Endothelial cell of umbilical vein (primary cell): ENCODE measurements around the gene FLT4. TPM values are rescaled to one million over a fixed set of nuclear protein-coding genes. Genes with fewer than 3 reads are reported as not detected.

Experiments
- BruUV-seq: library from RNA; stranded (reverse); fragments of 400-500 nt; replicated peaks from 2 replicates; lab custom pipeline; 2021; lab: Mats Ljungman, UMichigan
- CTCF ChIA-PET: fragments of 300-600, 350-600 bp; sonication (Branson Sonifier 250); formaldehyde crosslinking; loops from one replicate; lab custom pipeline; 2021; ENCODE audit warnings: antibody characterized with exemption, inconsistent platforms; lab: Charles Lee
- POLR2A ChIA-PET: fragments of 300-600, 350-600 bp; sonication (Branson Sonifier 250); formaldehyde crosslinking; loops from one replicate; lab custom pipeline; 2021; ENCODE audit warnings: antibody characterized with exemption, inconsistent platforms; lab: Charles Lee
- DNase-seq: peaks from one replicate; pipeline ENCODE4 v3.0.0-alpha.2; 2011; ENCODE audit warnings: low read depth, low spot score
- FAIRE-seq: peaks from 2 replicates; lab custom pipeline; 2011; peaks lifted over from hg19 to GRCh38; lab: Jason Lieb, UNC
- H2AFZ ChIP-seq: 2 replicates; pipeline ENCODE4 v1.6.0; 2012; ENCODE audit warnings: low read depth, low read length, control low read depth, inconsistent platforms
- H3K27ac ChIP-seq: 2 replicates; pipeline ENCODE4 v1.5.1; 2011; ENCODE audit warnings: low read depth, mild to moderate bottlenecking, control low read depth, low read length, moderate library complexity; ENCODE audit not compliant: insufficient read depth
- H3K27me3 ChIP-seq, 2 experiments: 2 replicates each; pipeline versions ENCODE4 v1.6.0 to v1.6.1; 2011; ENCODE audit warnings: low read length in 2 of 2, mixed read lengths in 1 of 2; ENCODE audit not compliant: control insufficient read depth in 2 of 2, insufficient read depth in 2 of 2
- H3K36me3 ChIP-seq, 2 experiments: 2 replicates in 1 of 2; 3 replicates in 1 of 2; pipeline ENCODE4 v1.5.1; 2011; ENCODE audit warnings: low read length in 2 of 2, mild to moderate bottlenecking in 1 of 2, moderate library complexity in 1 of 2; ENCODE audit not compliant: control insufficient read depth in 2 of 2, insufficient read depth in 2 of 2; ENCODE audit errors: extremely low read depth in 1 of 2
- H3K4me1 ChIP-seq: 3 replicates; pipeline ENCODE4 v1.5.1; 2011; ENCODE audit warnings: mild to moderate bottlenecking, low read length; ENCODE audit not compliant: control insufficient read depth, insufficient read depth; ENCODE audit errors: extremely low read depth
- H3K4me2 ChIP-seq: 2 replicates; pipeline ENCODE4 v1.6.1; 2011; ENCODE audit warnings: low read length, control low read depth, mixed read lengths; ENCODE audit not compliant: insufficient read depth
- H3K4me3 ChIP-seq, 3 experiments: fragments of 200-600 bp in 1 of 3; sonication (generic), shearing (Covaris generic) in 1 of 3; replicated peaks in 1 of 3; 2 replicates each; pipeline ENCODE4 v1.5.1; 2011 to 2016; ENCODE audit warnings: control low read depth in 3 of 3, low read length in 3 of 3, mild to moderate bottlenecking in 2 of 3, inconsistent platforms in 1 of 3, low read depth in 1 of 3, moderate library complexity in 1 of 3; ENCODE audit not compliant: insufficient read depth in 1 of 3
- H3K79me2 ChIP-seq: 2 replicates; pipeline ENCODE4 v1.6.0; 2012; ENCODE audit warnings: low read length, inconsistent platforms; ENCODE audit not compliant: control insufficient read depth, insufficient read depth
- H3K9ac ChIP-seq: replicated peaks from 2 replicates; pipeline ENCODE3; 2011; ENCODE audit warnings: low read length, control low read depth; ENCODE audit not compliant: insufficient read depth; ENCODE audit errors: extremely low read depth
- H3K9me1 ChIP-seq: replicated peaks from 3 replicates; pipeline ENCODE4 v1.6.0; 2011; ENCODE audit warnings: mild to moderate bottlenecking, low read length; ENCODE audit not compliant: control insufficient read depth, insufficient read depth; ENCODE audit errors: extremely low read depth
- H3K9me3 ChIP-seq: replicated peaks from 2 replicates; pipeline ENCODE4 v1.5.1; 2012; ENCODE audit warnings: low read length, inconsistent platforms; ENCODE audit not compliant: control insufficient read depth, insufficient read depth
- H4K20me1 ChIP-seq: replicated peaks from 2 replicates; pipeline ENCODE3; 2011; ENCODE audit warnings: mild to moderate bottlenecking, low read length; ENCODE audit not compliant: control insufficient read depth, insufficient read depth; ENCODE audit errors: extremely low read depth
- CTCF ChIP-seq, 2 donors: IDR thresholded peaks; 1 replicate in 1 of 2; 2 replicates in 1 of 2; pipeline ENCODE4 v1.5.1; 2011; ENCODE audit warnings: low read length in 2 of 2, mild to moderate bottlenecking in 2 of 2, moderate library complexity in 2 of 2, control low read depth in 1 of 2, inconsistent platforms in 1 of 2, low read depth in 1 of 2; ENCODE audit not compliant: insufficient read depth in 1 of 2; ENCODE audit errors: extremely low read depth in 1 of 2
- EZH2 ChIP-seq: IDR thresholded peaks from 2 replicates; pipeline ENCODE4 v1.6.1; 2012; ENCODE audit warnings: borderline replicate concordance, low read depth, mild to moderate bottlenecking, moderate library complexity, low read length, inconsistent platforms; ENCODE audit not compliant: severe bottlenecking
- FOS ChIP-seq: IDR thresholded peaks from 2 replicates; pipeline ENCODE4 v1.6.1; 2011; ENCODE audit warnings: mild to moderate bottlenecking, low read length, moderate library complexity, borderline replicate concordance; ENCODE audit not compliant: insufficient read depth
- GATA2 ChIP-seq: IDR thresholded peaks from 2 replicates; pipeline ENCODE4 v1.7.0; 2011; ENCODE audit warnings: low read depth, mild to moderate bottlenecking, moderate library complexity, mixed read lengths, low read length; ENCODE audit not compliant: insufficient read length, insufficient read depth
- JUN ChIP-seq: IDR thresholded peaks from 2 replicates; pipeline ENCODE4 v1.6.1; 2011; ENCODE audit warnings: borderline replicate concordance, low read depth; ENCODE audit not compliant: insufficient read length, insufficient read depth
- MAX ChIP-seq: IDR thresholded peaks from 2 replicates; pipeline ENCODE4 v1.6.1; 2011; ENCODE audit not compliant: insufficient read depth, insufficient read length
- MYC ChIP-seq: IDR thresholded peaks from one replicate; pipeline ENCODE4 v1.6.1; 2011; ENCODE audit warnings: mild to moderate bottlenecking, low read depth, low read length
- POLR2A ChIP-seq: IDR thresholded peaks from 2 replicates; pipeline ENCODE4 v1.6.1; 2012; ENCODE audit warnings: low read depth, mild to moderate bottlenecking, control low read depth, low read length
- POLR2AphosphoS5 ChIP-seq: IDR thresholded peaks from 2 replicates; pipeline ENCODE4 v1.6.1; 2012; ENCODE audit warnings: low read depth, mild to moderate bottlenecking, control low read depth, low read length, moderate library complexity; ENCODE audit not compliant: insufficient read depth
- dilution Hi-C: fragments of 300-500 bp; cut with MboI; formaldehyde crosslinking; loops from one replicate; pipeline ENCODE4 v1.15.0; 2019; ENCODE audit warnings: low sequenced_read_pairs; ENCODE audit not compliant: extremely low pct_ligation_motif_present
- intact Hi-C: fragments of 100-400 bp; cut with micrococcal nuclease; formaldehyde crosslinking; loops from one replicate; pipeline ENCODE4 v1.10.0; 2022
- polyA plus RNA-seq, 4 experiments: library from polyadenylated mRNA; depleted of rRNA in 3 of 4; stranded (reverse) in 3 of 4; unstranded in 1 of 4; fragments of >200 nt; gene quantifications; 2 replicates each; pipeline versions ENCODE4 v1.2.1 to v1.2.3, GENCODE V29; 2011 to 2012; ENCODE audit warnings: missing spikeins in 1 of 4
- total RNA-seq: library from RNA; stranded (reverse); gene quantifications from 2 replicates; pipeline ENCODE4 v1.2.3, GENCODE V29; 2021

FLT4 gene
- total and polyA plus RNA-seq, 2 donors (not counting 3 experiments of a cell fraction or from before 2014, with no cell fraction given) = 44.4 to 71.5 TPM

- dilution Hi-C loops (no loop called here), intact Hi-C loops (loop anchor here (10.0 kb wide), 1 partner anchor 346 kb away; the partner anchor contains the start of gene MAPK9)
- H3K4me2 ChIP-seq = no peak overlapping the region
- FAIRE-seq (no peak), DNase-seq (no peak)
- no peak overlapping the region for H3K27ac ChIP-seq
- no peak overlapping the region for H2AFZ ChIP-seq
- no peak overlapping the region for H3K4me3 ChIP-seq
- H3K36me3 ChIP-seq = no peaks in the 10 kb centered on the region
- no peaks in the 10 kb centered on the region for H3K27me3 ChIP-seq
- no TSS peak for BruUV-seq
- H3K9me1 ChIP-seq = no peaks in the 10 kb centered on the region
- POLR2A ChIA-PET = interaction anchor here (0.5 kb wide), 1 partner anchor 162 kb away, joined by 5 read pairs; no protein-coding TSS in a partner anchor
- no peaks in the 10 kb centered on the region for H3K9me3 ChIP-seq
- CTCF ChIA-PET = interaction anchor here (1.3 kb wide), 1 partner anchor 34 kb away, joined by 7 read pairs; no protein-coding TSS in a partner anchor
- no peaks in the 10 kb centered on the region for H4K20me1 ChIP-seq
- no peak overlapping the region for H3K9ac ChIP-seq
- H3K79me2 ChIP-seq = no peaks in the 10 kb centered on the region
- TF ChIP-seq POLR2AphosphoS5 = no peak
- TF ChIP-seq CTCF (IDR thresholded peaks at IDR 0.05; ENCODE audit: extremely low read depth in 1 of 2, insufficient read depth in 1 of 2, low read depth in 1 of 2, low read length in 2 of 2) = no peak
- TF ChIP-seq MAX = no peak
- TF ChIP-seq POLR2A = no peak
- no peak for TF ChIP-seq EZH2
- TF ChIP-seq MYC = no peak
- TF ChIP-seq JUN = no peak
- no peak for TF ChIP-seq GATA2
- TF ChIP-seq FOS = no peak
- H3K4me1 ChIP-seq = peaks cover 11% of the 10 kb centered on the region
Observed at GRCh38 chr5:180640611-180640860, 8.9 kb downstream of the FLT4 start.
